ENCODE data around the gene SHFL.

The SHFL gene

GRCh38 chr19:10120538-10121189 lies 34.5 kb downstream of the SHFL start:
- peaks cover 19% of the 10 kb centered on the region for H3K36me3 Mint-ChIP-seq (ENCODE audit: low read depth)
- peaks cover 29% of the 10 kb centered on the region for H3K4me1 Mint-ChIP-seq
- H3K27ac Mint-ChIP-seq, result no peak overlapping the region
- no peak for DNase-seq
- no peaks in the 10 kb centered on the region for H3K9me3 Mint-ChIP-seq
- no peak for ATAC-seq
- H3K4me3 Mint-ChIP-seq, result no peak overlapping the region
- H3K27me3 Mint-ChIP-seq, result no peaks in the 10 kb centered on the region

DNA sequence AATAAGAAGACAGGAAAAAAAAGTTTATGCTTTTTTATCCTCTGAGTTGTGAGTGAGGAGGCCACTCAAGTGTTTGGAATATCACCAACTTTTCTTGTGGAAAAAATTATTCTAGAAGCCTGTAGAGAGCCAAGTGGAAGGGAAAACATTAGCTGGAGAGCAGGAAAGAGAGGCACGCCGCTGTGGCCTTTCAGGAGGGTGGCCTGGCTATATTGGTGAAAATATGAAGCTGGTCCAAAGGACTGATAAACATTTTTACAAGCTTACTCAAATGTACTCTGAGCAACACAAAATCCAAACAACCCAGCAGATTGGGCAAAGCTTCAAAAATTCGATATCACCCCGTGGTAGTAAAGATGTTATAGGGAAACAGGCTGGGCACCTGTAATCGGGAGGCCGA lies 35.9 kb downstream of the SHFL start:
- no peaks in the 10 kb centered on the region for H3K27me3 Mint-ChIP-seq
- no peak for DNase-seq
- H3K4me1 Mint-ChIP-seq, result peaks cover 24% of the 10 kb centered on the region
- H3K9me3 Mint-ChIP-seq, result no peaks in the 10 kb centered on the region
- H3K36me3 Mint-ChIP-seq (ENCODE audit: low read depth), result peaks cover 16% of the 10 kb centered on the region
- no peak overlapping the region for H3K27ac Mint-ChIP-seq
- ATAC-seq, result no peak
- H3K4me3 Mint-ChIP-seq, result no peak overlapping the region

- DNase-seq, result no peak
- Mint-ChIP-seq H3K36me3 (ENCODE audit: low read depth) (peaks cover 13% of the 10 kb centered on the region), H3K4me1 (peaks cover 7% of the 10 kb centered on the region), H3K27me3 (no peaks in the 10 kb centered on the region), H3K9me3 (no peaks in the 10 kb centered on the region), H3K27ac (no peak overlapping the region), H3K4me3 (no peak overlapping the region)
- ATAC-seq, result no peak
These were observed 38.3 kb downstream of the SHFL start for GRCh38 chr19:10124429-10124828.

DNA sequence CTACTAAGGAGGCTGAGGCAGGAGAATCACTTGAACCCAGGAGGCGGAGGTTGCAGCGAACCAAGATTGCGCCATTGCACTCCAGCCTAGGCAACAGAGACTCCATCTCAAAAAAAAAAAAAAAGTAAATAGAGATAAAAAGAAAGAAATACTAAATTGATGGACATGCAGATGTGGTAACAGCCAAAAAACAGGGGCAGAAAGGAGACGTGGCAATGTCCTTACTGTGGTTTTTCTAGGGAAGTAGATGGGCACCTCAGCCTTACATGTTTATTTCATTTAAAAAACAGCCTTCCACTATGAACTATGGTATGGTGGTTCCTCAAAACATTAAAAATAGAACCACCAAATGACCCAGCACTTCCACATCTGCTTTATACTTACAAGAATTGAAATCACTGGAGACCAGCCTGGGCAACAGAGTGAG lies 40.1 kb downstream of the SHFL start:
- Mint-ChIP-seq H3K4me1 (no peaks in the 10 kb centered on the region), H3K36me3 (ENCODE audit: low read depth) (peaks cover 16% of the 10 kb centered on the region), H3K27me3 (no peaks in the 10 kb centered on the region), H3K4me3 (no peak overlapping the region), H3K9me3 (no peaks in the 10 kb centered on the region), H3K27ac (no peak overlapping the region)
- ATAC-seq (no peak), DNase-seq (no peak)

DNA sequence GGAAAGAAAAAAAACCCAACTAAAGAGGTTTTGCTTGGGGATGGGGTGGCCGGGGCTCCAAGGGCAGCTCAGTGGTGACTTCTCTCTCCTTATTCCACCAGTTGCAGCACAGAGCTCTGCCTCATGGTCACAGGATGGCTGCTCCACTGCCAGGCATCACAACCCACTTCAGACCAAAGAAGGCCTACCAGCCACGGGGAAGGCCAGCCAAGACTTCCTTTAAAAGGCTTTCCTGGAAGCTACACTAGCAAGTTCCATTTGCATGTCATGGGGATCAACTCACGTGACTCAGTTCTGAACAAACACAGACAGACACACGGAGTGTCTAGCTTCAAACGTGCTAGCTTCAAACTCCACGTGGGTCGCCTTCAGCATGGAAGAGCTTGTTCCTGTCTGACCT lies 46.8 kb downstream of the SHFL start:
- Mint-ChIP-seq H3K36me3 (ENCODE audit: low read depth) (peaks cover 28% of the 10 kb centered on the region), H3K27me3 (no peaks in the 10 kb centered on the region), H3K27ac (no peak overlapping the region), H3K4me3 (no peak overlapping the region), H3K9me3 (no peaks in the 10 kb centered on the region), H3K4me1 (no peaks in the 10 kb centered on the region)
- DNase-seq (no peak), ATAC-seq (no peak)

GRCh38 chr19:10133596-10133995 lies 47.5 kb downstream of the SHFL start:
- Mint-ChIP-seq H3K4me3 (no peak overlapping the region), H3K9me3 (no peaks in the 10 kb centered on the region), H3K36me3 (ENCODE audit: low read depth) (peaks cover 23% of the 10 kb centered on the region), H3K27ac (no peak overlapping the region), H3K4me1 (no peaks in the 10 kb centered on the region), H3K27me3 (no peaks in the 10 kb centered on the region)
- ATAC-seq (no peak), DNase-seq (no peak)

- Mint-ChIP-seq H3K36me3 (ENCODE audit: low read depth) (peaks cover 21% of the 10 kb centered on the region), H3K27ac (no peak overlapping the region), H3K4me3 (no peak overlapping the region), H3K27me3 (no peaks in the 10 kb centered on the region), H3K9me3 (no peaks in the 10 kb centered on the region), H3K4me1 (no peaks in the 10 kb centered on the region)
- ATAC-seq (no peak), DNase-seq (no peak)
These were observed 47.9 kb downstream of the SHFL start for GRCh38 chr19:10134040-10134439.

- Mint-ChIP-seq H3K36me3 (ENCODE audit: low read depth) (peaks cover 28% of the 10 kb centered on the region), H3K27ac (no peak overlapping the region), H3K9me3 (no peaks in the 10 kb centered on the region), H3K4me3 (no peak overlapping the region), H3K27me3 (no peaks in the 10 kb centered on the region), H3K4me1 (no peaks in the 10 kb centered on the region)
- ATAC-seq, result no peak
- no peak for DNase-seq
These were observed 49.6 kb downstream of the SHFL start for GRCh38 chr19:10135551-10136334.

GRCh38 chr19:10136936-10137335 lies 50.8 kb downstream of the SHFL start:
- H3K9me3 Mint-ChIP-seq, result no peaks in the 10 kb centered on the region
- ATAC-seq (no peak), DNase-seq (no peak)
- H3K4me3 Mint-ChIP-seq, result no peak overlapping the region
- no peaks in the 10 kb centered on the region for H3K27me3 Mint-ChIP-seq
- H3K4me1 Mint-ChIP-seq, result no peaks in the 10 kb centered on the region
- H3K36me3 Mint-ChIP-seq (ENCODE audit: low read depth), result peaks cover 36% of the 10 kb centered on the region
- no peak overlapping the region for H3K27ac Mint-ChIP-seq

DNA sequence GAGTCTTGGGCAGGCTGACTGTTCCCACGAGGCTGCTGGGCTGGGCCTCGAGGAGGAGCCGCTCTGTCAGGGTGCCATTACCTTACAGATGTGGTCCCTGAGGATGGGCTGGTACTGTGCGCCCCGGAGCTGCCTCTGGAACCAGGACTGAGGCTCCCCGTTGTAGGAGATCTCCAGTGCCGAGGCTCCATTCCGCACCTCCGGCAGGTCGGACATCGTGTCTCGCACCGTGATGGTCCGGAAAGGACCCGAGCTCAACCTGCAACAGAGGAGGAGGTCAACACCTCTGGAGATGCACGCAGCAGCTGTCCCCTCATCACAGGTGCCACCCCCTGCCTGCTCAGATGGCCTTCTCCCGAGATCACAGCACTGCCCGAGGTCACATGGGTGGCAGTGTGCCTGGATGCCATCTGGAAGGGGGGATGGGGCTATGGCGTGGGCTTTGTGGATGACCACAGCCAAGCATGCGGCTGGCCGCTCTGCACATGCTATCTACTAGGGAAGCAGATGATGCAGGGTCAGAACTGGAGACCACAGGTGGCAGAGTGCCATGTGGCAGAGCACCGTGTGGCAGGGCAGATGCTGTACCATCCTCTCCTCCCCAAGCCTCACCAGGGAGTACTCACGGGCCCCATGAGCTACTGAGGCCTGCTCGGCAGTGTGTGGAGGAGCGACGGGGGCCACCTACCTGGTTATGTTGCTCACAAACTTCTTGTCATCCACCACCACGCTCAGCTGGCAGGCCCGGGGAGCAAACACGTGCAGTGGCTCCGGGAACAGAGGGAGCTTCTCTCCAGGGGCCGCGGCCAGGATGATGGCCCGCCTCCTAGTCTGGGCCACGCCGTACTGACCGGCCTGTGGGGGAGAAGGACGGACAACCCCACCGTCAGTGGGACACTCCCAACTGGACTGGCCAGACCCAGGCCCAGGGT lies 51.9 kb downstream of the SHFL start:
- Mint-ChIP-seq H3K27ac (no peak overlapping the region), H3K4me1 (peaks cover 3% of the 10 kb centered on the region), H3K9me3 (no peaks in the 10 kb centered on the region), H3K36me3 (ENCODE audit: low read depth) (peaks cover 37% of the 10 kb centered on the region), H3K4me3 (no peak overlapping the region), H3K27me3 (no peaks in the 10 kb centered on the region)
- no peak for DNase-seq
- ATAC-seq, result no peak

DNA sequence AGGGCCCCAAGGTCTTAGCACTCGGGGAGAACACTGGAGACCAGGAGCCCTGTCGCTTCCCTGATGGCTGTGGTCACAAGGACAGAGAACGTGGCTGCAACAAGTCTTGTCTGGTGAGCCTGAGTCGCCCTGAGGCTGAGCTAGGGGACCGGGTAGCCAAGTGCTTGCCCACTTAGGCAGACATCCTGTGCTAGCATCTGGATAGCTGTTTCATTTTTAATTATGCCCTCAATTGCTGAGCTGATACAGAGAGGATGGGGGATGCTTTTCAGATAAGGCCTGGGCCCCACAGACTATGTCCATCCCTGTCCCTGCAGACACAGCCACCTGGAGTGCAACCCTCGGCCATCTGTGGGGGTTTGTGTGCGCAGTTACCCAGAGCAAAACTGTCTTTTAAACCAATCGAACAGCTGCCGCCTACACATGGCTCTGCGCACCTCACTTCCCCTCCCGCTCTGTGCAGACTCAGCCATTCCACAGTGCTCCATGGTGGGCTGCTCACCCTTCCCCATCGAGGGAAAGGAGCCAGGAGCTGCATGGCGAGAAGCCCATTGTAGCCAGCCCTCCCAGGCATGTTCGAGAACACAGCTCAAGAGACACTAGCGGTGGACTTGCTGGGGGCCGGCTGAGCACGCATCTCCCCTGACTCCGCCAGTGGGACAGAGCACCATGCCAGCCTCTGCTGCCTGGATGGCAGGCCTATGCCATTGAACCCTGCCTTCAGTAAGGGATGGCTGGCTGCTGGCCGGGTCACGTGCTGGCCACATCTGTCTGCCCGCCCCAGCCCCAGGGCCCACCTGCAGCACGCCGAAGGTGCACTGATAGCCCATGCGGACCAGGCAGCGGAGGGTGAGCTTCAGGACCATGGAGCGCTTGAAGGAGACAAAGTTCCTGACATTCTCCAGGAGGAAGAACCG lies 53.0 kb downstream of the SHFL start:
- Mint-ChIP-seq H3K27me3 (no peaks in the 10 kb centered on the region), H3K4me1 (peaks cover 11% of the 10 kb centered on the region), H3K36me3 (ENCODE audit: low read depth) (peaks cover 43% of the 10 kb centered on the region), H3K9me3 (no peaks in the 10 kb centered on the region), H3K4me3 (no peak overlapping the region), H3K27ac (no peak overlapping the region)
- ATAC-seq (no peak), DNase-seq (no peak)

DNA sequence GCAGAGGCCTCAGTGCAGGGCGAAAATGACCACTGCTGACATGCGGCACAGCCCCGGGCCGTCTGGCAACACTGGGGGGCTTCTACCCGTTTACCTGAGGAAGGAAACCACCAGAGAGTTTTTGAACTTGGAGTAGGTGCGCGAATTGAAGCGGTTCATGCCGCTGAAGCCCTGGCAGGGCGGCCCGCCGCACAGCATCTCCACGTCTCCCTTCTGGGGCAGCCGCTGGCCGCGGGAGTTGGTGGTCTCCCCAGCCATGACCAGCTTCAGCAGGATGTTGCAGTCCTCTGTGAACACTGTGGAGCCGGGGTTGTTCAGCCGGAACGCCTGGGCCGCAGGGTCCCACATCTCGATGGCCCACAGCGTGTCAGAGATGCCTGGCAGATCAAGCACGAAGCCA lies 53.8 kb downstream of the SHFL start:
- Mint-ChIP-seq H3K9me3 (no peaks in the 10 kb centered on the region), H3K27ac (no peak overlapping the region), H3K4me3 (no peak overlapping the region), H3K27me3 (no peaks in the 10 kb centered on the region), H3K36me3 (ENCODE audit: low read depth) (peaks cover 48% of the 10 kb centered on the region), H3K4me1 (peaks cover 13% of the 10 kb centered on the region)
- ATAC-seq, result no peak
- DNase-seq, result no peak

DNA sequence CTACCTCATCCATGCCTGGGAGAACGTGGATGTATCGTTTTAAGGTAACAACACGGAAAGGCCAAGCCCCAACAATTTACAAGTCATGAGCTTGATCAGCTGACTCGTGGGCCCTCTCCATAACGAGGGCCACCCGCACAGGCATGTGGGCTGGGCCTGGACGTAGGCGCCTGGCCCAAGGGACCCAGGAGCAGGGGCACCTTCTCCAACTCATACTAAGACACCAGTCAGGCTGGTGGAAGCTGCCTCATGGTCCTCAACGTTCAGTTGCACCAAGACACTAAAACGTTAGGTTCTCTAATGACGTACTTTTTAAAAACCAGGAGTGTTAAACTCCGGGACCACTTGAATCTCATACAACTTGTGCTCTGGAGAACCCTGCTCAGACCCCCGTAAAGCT lies 55.4 kb downstream of the SHFL start:
- Mint-ChIP-seq H3K4me1 (peaks cover 20% of the 10 kb centered on the region), H3K4me3 (no peak overlapping the region), H3K36me3 (ENCODE audit: low read depth) (peaks cover 60% of the 10 kb centered on the region), H3K27me3 (no peaks in the 10 kb centered on the region), H3K9me3 (no peaks in the 10 kb centered on the region), H3K27ac (no peak overlapping the region)
- DNase-seq (no peak), ATAC-seq (no peak)

- Mint-ChIP-seq H3K36me3 (ENCODE audit: low read depth) (peaks cover 61% of the 10 kb centered on the region), H3K27ac (no peak overlapping the region), H3K4me3 (no peak overlapping the region), H3K27me3 (no peaks in the 10 kb centered on the region), H3K9me3 (no peaks in the 10 kb centered on the region), H3K4me1 (peaks cover 20% of the 10 kb centered on the region)
- DNase-seq (no peak), ATAC-seq (no peak)
These were observed 55.9 kb downstream of the SHFL start for GRCh38 chr19:10141973-10142372.
